ENCODE results near the gene SLC44A5. TPM values are rescaled to one million over a fixed set of nuclear protein-coding genes. Genes with fewer than 3 reads are reported as not detected.

The SLC44A5 gene
- total RNA-seq, 1 donor from 2014 or later, result 15.4 TPM

DNA sequence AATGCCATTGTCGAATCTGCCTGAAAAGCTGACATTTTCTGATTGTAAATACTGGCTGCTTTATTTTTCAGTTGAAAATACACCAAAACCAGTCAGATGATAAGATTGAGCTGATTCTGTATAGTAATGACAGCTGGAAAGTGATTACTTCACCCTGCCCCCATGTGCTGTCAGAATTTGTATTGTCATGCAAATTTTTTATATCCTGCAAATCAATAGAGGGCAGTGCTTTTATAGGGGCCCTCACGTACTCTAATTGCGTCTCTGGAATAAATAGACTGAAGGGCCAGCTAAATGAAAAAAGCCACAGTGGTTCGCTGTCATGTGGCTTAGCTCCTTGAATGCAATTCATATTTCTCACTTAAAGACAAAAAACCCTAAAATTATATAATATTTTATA lies 268.1 kb downstream of the SLC44A5 start:
- Mint-ChIP-seq H3K36me3 (ENCODE audit: unreplicated experiment) (no peaks in the 10 kb centered on the region), H3K27me3 (ENCODE audit: unreplicated experiment) (peaks cover 2% of the 10 kb centered on the region)
- DNase-seq, result no peak

DNA sequence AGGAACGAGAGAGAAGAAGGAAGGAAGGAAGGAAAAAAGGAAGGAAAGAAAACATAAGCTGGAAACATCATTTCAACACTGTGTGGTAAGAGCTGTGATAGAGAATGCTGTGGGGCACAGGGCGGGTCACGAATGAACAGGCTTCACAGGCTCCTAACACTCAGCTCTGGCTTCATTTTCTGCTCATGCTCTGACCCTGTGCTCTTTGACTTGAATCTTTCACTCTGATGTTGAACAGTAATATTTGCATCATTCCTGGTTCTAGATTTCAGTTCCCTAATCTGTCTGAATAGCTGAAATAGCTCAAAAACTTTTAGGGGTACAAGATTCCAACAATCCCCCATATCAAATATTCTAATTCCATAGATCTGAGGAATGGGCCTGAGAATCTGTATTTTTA lies 269.4 kb downstream of the SLC44A5 start:
- H3K4me1 Mint-ChIP-seq (ENCODE audit: low read depth, unreplicated experiment), result peaks cover 13% of the 10 kb centered on the region
- peak overlapping the region; percentile 36 for H3K27ac Mint-ChIP-seq (ENCODE audit: unreplicated experiment)
- no peaks in the 10 kb centered on the region for H3K9me3 Mint-ChIP-seq (ENCODE audit: unreplicated experiment)
- H3K36me3 Mint-ChIP-seq (ENCODE audit: unreplicated experiment), result no peaks in the 10 kb centered on the region
- H3K27me3 Mint-ChIP-seq (ENCODE audit: unreplicated experiment), result peaks cover 2% of the 10 kb centered on the region
- no peak for DNase-seq
- TF ChIP-seq CTCF (IDR thresholded peaks at IDR 0.05; ENCODE audit: partially characterized antibody, unreplicated experiment), result no peak
- no peak overlapping the region for H3K4me3 Mint-ChIP-seq (ENCODE audit: unreplicated experiment)

More for the DNA sequence above, 268.1 kb downstream of the SLC44A5 start:
- Mint-ChIP-seq H3K9me3 (ENCODE audit: unreplicated experiment) (no peaks in the 10 kb centered on the region), H3K27ac (ENCODE audit: unreplicated experiment) (peak overlapping the region; percentile 83), H3K4me3 (ENCODE audit: unreplicated experiment) (no peak overlapping the region), H3K4me1 (ENCODE audit: low read depth, unreplicated experiment) (peaks cover 13% of the 10 kb centered on the region)
- no peak for TF ChIP-seq CTCF (IDR thresholded peaks at IDR 0.05; ENCODE audit: partially characterized antibody, unreplicated experiment)

DNA sequence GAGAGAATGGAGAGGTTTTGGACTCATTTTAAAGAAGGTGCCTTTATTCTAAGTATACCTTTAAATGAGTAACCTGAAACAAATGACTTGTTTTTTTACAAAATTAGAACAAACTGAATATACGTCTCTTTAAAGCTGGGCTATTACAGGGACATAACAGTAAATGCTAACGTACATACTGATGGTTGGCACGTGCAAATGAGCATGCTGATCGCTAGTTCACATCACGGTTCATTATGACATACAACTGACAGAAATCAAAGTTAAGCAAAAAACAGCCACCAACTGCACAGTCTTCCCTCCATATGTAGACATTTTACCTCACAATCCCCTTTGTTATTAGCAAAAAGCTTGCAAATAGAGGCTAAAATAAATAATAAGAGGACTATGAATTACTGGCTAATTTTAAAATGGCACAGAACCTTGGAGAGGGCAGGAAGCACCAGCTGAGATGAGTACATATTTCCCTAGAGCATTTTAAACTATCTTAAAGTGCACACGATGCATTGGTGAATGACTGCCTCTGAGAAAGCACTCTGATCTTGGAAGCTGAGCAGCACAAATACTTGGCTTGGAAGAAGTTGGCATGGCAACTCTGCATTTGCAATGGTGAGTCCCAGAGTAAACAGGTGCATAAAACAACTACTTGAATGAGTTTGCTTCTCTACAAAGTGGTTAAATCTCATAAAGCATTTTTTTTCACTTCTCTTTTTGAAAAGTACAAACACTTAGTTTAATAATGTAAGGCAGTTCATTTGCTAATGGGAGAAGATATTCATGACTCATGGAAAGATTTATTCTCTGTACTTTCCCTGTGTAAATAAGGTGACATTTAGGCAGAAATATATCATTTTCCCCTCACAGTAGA lies 272.1 kb downstream of the SLC44A5 start:
- no peak overlapping the region for H3K4me3 Mint-ChIP-seq (ENCODE audit: unreplicated experiment)
- H3K4me1 Mint-ChIP-seq (ENCODE audit: low read depth, unreplicated experiment), result peaks cover 9% of the 10 kb centered on the region
- H3K27ac Mint-ChIP-seq (ENCODE audit: unreplicated experiment), result no peak overlapping the region
- TF ChIP-seq CTCF (IDR thresholded peaks at IDR 0.05; ENCODE audit: partially characterized antibody, unreplicated experiment), result no peak
- H3K9me3 Mint-ChIP-seq (ENCODE audit: unreplicated experiment), result no peaks in the 10 kb centered on the region
- peaks cover 2% of the 10 kb centered on the region for H3K27me3 Mint-ChIP-seq (ENCODE audit: unreplicated experiment)
- no peak for DNase-seq
- no peaks in the 10 kb centered on the region for H3K36me3 Mint-ChIP-seq (ENCODE audit: unreplicated experiment)

GRCh38 chr1:75334876-75335389 lies 276.0 kb downstream of the SLC44A5 start:
- Mint-ChIP-seq H3K36me3 (ENCODE audit: unreplicated experiment) (no peaks in the 10 kb centered on the region), H3K4me1 (ENCODE audit: low read depth, unreplicated experiment) (peaks cover 5% of the 10 kb centered on the region), H3K27me3 (ENCODE audit: unreplicated experiment) (no peaks in the 10 kb centered on the region), H3K9me3 (ENCODE audit: unreplicated experiment) (no peaks in the 10 kb centered on the region), H3K27ac (ENCODE audit: unreplicated experiment) (no peak overlapping the region), H3K4me3 (ENCODE audit: unreplicated experiment) (no peak overlapping the region)
- no peak for DNase-seq
- TF ChIP-seq CTCF (IDR thresholded peaks at IDR 0.05; ENCODE audit: partially characterized antibody, unreplicated experiment), result no peak

- Mint-ChIP-seq H3K36me3 (ENCODE audit: unreplicated experiment) (no peaks in the 10 kb centered on the region), H3K9me3 (ENCODE audit: unreplicated experiment) (no peaks in the 10 kb centered on the region), H3K27ac (ENCODE audit: unreplicated experiment) (no peak overlapping the region), H3K27me3 (ENCODE audit: unreplicated experiment) (no peaks in the 10 kb centered on the region), H3K4me1 (ENCODE audit: low read depth, unreplicated experiment) (peaks cover 8% of the 10 kb centered on the region), H3K4me3 (ENCODE audit: unreplicated experiment) (no peak overlapping the region)
- no peak for TF ChIP-seq CTCF (IDR thresholded peaks at IDR 0.05; ENCODE audit: partially characterized antibody, unreplicated experiment)
- no peak for DNase-seq
Measured at GRCh38 chr1:75330624-75331023, 280.3 kb downstream of the SLC44A5 start.

All from glutamatergic neuron (in vitro differentiated cells).